Measurements from ENCODE around the gene KLK10. TPM values are rescaled to one million over a fixed set of nuclear protein-coding genes. Genes with fewer than 3 reads are reported as not detected.
A peak's percentile ranks its signal among the peaks of the same experiment; 100 is the strongest.
"Not testable (repeated sequence)": the region's sequence is repeated elsewhere in the genome, so short reads cannot be mapped to it uniquely, and the experiment has no call there.

The KLK10 gene
- total RNA-seq, 1 experiment from 2014 or later: 0.17 TPM

DNA sequence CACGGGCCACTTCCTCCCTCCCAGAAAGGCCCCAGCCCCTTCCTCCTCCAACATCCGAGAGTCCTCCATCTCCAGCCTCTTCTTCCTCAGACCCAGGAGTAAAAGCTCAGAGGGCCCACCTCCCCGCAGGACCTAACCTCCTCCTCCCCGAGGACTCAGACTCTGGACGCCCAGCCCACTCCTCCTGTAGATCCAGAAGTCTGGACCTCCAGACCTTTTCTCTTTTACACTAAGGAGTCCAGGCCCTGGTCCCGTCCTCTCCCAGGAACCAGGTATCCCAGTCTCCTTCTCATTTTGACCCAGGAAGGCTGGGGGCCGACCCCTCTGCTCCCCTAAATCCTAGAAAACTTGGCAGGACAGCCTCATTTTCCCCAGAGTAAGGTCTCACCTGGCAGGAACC is 16.2 kb downstream of the KLK10 start:
- no peak for DNase-seq (ENCODE audit: extremely low read depth, low read depth)

DNA sequence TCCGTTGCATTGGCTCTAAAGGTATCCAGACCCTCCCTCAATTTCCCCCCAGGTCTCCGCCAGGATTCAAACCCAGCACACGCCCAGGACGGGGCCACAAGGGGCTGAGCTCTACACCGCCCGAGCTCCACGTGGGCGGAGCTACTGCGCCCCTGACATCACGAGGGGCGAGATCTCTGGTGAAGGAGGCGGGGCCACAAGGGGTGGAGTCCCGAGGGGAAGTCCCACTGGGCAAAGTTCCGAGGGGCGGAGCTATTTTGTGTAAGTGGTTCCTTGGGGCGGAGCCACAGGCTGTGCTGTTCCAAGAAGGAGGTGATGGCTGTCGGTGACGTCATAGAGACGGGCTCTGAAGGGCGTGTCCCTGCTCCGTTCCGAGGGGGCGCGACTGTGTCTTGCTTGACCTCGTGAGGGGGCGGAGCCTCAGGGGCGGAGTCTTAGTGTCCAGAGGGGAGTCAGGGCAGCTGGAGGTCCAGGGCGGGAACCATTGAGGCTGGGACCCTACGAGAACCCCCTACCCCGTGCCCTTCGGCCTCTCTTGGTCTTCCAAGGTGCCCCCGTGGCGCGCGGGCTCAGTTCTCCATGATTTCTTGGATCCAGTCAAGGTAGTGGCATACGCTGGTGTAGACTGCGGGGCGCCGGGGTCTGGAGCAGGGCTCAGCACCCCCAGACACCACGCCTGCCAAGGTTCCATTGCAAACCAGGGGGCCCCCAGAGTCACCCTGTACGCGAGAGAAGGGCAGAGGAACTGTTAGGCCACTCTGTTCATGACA is 16.8 kb downstream of the KLK10 start:
- peak; percentile 76 for DNase-seq (ENCODE audit: extremely low read depth, low read depth)

DNA sequence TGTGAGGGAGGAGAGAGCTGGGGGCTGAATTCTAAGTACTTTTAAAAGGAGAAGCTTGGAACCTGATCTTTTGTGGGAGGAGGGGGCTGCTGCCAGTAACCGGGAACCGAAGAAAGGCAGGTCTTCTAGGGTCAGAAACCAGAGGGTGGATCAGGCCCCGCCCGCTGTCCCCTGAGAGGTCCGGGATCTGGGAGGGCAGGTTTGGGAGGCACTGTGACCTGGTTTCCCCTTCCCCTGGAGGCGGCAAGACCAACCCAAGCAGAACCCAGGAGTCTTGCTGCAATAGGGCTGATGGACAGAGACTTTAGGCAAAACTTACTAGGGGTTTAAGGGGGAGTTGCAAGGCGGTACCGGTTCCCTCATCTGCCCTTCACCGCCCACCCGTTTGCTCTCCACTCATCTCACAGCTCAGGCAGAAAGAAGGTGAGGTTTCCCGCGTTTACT is 17.4 kb downstream of the KLK10 start:
- no peak for DNase-seq (ENCODE audit: extremely low read depth, low read depth)

DNA sequence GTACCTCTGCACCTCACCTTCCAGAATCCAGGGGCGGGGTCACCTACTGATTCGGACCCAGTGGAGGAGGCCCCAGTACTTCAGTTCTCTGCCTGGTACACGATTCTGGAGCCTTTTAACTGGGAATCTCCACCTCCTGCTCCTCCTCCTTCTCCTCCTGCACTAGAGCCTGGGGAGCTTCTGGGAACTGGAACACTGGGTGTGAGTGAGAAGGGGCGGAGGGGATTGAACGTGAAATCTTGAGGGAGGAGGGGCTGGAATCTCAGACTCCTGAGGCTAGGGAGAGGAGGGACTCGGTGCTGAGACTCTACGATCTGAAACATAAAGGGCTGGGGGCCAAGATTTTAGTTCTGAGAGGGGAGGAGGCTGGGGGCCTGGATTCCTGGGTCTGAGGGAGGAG is 18.0 kb downstream of the KLK10 start, which contains the start of gene KLK8:
KLK8 (minus strand) TSS at position 90 of the 400 bp plus-strand sequence. CDS start 437 bp downstream, outside the sequence.
- no peak for DNase-seq (ENCODE audit: extremely low read depth, low read depth)

DNA sequence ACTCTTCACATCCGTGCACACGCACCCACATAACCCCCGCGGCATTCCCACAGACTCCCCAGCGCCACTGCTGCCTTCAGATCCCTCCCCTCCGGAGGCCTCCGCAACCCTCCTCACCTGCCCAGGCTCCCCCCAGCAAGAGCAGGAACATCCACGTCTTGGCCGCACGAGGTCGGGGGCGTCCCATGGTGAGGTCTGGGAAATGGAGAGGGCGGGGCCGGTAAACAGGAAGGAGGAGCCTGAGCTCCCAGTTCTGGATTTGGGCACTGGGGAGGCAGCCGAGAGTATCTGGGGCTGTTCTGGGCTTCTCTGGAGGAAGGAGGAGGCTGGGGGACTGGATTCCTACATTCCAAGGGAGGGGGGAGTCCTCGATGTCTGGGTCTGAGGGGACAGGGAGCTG is 18.5 kb downstream of the KLK10 start:
- no peak for DNase-seq (ENCODE audit: extremely low read depth, low read depth)

DNA sequence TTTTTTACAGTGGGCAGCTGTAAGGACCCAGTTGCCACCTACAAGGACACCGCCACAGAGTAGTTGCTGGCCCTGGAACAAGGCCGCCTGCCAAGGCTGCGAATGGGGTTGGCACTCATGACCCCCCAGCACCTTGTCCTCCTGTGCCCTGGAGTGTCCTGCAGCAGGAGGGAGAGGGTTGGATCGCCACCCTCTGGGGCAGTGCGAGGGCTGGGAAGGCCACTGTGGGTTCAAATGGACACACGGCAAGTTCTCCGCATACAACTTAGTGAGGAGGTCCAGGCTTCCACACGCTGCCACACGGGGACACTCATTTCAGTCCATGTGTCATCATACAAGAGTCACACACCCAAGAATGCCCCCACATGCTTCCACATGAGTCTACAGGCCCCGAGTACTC is 19.1 kb downstream of the KLK10 start:
- no peak for DNase-seq (ENCODE audit: extremely low read depth, low read depth)

DNA sequence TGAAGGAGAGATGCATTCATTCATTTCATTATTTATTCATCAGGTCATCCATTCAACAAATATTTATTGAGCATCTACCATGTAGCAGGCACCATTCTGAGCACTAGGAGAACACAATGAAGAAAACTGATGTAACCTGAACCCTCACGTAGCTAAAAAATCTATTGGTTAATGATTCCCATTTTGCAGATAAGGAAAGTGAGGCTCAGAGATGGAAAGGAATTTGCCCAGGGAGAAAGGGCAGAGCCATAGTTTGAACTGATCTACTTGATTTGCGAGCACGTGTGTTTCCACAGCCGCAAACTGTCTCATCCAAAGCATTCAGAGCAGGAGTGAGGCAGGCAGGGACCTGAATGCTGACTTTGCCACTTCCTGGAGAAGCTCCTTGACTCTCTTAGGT is 20.8 kb downstream of the KLK10 start:
- DNase-seq (ENCODE audit: extremely low read depth, low read depth): no peak

DNA sequence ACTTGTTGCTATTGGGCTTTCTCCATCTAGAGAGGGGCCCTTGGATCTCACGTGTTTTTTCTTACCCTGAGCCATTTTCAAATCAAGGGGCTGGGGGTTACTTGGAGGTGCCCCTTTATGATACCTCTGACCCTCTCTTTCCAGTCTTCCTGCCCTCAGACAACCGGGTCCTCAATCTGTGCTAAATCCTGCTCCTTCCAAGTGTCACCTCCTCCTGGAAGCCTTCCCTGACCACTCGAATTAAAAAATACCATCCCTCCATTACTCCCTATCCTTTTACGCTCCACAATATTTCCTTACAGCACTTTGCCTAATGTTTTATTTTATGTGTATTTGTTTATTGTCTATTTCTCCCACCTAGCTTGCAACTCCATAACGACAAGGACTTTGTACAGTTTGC is 21.4 kb downstream of the KLK10 start:
- no peak for DNase-seq (ENCODE audit: extremely low read depth, low read depth)

DNA sequence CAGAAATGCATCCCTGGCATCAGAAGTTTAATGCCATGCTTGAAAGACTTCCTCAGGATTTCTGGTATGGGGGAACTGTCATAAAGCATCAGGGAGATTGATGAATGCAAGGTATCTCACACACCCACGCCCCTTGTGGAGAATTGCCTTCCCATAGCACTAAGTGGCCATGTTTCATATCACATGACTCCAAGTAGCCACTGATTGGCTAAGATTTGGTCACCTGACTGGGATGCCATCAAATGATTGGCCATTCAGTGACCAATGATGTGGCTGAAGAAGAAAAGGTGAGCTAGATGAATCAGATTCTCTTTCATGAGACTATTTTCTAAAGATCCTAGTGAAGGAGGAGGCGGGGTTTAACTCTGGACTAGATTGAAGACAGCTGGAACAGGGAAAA is 25.4 kb downstream of the KLK10 start:
- DNase-seq (ENCODE audit: extremely low read depth, low read depth): no peak

DNA sequence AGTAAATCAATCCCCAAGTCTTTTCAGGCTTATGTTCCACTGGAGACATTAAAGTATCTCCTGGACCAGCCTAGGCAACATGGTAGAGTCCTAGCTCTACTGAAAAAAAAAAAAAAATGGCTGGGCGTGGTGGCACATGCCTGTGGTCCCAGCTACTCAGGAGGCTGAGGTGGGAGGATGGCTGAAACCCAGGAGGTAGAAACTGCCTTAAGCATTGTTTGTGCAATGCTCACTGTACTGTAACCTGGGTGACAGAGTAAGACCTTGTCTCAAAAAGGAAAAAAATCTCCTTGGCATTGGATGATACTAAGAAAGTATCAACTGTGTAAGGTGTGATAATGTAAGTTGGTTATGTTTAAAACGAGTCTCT is 26.9 kb downstream of the KLK10 start:
- no peak for DNase-seq (ENCODE audit: extremely low read depth, low read depth)

DNA sequence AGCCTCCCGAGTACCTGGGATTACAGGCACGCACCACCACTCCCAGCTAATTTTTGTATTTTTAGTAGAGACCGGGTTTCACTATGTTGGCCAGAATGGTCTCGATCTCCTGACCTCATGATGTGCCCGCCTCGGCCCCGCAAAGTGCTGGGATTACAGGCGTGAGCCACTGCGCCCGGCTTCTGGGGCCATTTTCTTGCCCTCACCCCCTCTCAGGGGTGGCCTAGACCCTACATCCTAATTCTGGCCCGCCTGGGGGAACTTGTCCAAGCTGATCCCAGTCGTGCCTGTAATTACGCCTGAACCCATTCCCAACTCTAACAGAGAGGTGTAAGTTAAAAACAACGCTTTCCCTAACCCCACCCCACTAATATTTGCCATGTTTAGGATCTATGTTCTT is 35.1 kb downstream of the KLK10 start:
- not testable (repeated sequence) for DNase-seq (ENCODE audit: extremely low read depth, low read depth)

DNA sequence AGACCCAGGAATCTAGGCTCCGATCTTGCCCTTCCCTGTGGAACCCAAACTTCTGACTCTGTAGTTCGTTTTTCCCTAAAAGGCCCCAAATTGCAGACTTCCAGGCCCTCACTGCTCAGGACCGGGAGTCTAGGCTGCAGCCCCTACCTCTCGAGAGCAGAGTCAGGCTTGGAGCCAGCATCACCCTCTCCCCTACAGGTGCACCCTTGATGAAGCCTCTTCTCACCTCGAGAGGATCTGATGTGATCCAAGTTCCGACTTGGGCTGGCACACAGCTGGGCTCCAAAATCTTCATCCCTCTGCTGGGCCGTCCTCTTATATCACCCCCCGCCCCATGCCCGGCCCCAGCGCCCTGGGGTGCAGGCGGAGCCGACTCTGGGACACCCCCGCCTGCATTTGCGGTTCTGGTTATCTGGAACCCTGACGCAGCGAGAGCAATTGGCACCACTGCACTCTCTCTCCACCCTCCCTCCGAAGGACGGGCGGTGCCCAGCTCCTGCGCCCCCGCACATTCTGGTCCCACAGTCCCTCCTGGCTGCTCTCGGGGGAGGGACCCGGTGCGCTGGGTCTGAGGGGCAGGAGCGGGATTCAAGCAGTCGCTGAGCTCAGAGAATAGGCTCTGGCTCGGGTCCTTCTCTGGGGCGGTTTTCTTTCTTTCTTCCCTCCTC is 35.8 kb downstream of the KLK10 start, which contains the start of gene KLK7:
KLK7 (minus strand) TSS at position 293 of the 668 bp plus-strand sequence. CDS start 1,518 bp downstream, outside the sequence.
- DNase-seq (ENCODE audit: extremely low read depth, low read depth): no peak

DNA sequence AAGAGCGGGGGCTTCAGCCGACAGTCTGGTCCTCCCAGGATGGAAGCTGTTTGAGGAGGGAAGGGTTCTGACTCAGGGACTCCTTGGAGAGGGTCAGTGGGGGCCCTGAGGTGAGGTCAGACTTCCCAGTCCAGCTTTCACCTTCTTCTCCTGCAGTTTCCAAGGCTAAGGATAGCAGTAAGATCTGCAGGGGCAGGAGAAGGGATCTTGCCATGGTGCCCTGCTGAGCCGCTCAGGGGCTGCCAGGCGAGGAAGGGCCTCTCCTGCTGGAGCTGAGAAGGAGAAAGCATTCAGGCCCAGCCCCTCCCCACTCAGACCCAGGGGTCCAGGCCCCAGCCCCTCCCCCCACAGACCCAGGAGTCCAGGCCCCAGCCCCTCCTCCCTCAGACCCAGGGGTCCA is 37.3 kb downstream of the KLK10 start:
- no peak for DNase-seq (ENCODE audit: extremely low read depth, low read depth)

DNA sequence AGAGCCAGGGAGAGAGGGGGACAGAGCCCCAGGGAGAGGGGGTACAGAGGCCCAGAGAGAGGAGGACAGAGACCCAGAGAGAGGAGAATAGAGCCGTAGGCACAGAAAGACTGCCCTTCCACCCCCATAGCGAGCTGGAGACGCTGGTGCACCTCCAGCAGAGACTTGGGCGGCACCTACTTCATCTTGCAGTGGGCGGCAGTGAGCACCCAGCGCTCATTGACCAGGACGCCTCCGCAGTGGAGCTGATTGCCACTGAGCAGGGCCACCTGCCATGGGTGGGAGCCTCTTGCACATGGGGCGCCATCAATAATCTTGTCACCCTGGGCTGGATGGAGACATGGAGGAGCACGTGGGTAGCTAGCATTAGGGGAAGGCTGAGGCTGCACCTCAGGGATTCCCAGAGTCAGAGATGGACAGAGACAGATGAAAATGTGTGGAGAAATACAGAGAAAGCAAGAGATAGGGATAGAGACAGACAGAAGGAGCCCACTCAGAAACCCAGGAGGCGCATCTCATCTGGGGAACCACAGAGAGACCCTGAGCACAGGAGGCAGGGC is 37.8 kb downstream of the KLK10 start:
- no peak for DNase-seq (ENCODE audit: extremely low read depth, low read depth)

DNA sequence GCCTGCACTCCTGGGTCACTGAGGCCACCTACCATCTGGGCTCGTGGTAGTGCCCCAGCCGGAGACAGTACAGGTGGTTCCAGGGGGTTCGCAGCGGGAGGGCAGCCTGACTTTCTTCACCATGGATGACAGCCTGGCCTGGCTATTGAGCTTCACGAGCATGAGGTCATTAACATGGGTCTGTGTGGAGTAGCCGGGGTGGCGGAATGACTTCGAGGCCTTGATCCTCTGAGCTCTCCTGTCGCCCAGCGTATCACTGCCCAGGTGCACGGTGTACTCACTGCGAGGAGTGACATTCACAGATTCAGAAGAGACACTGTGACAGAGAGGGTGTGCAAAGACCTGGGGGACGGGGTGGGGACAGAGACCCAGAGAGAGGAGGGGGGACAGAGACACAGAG is 39.3 kb downstream of the KLK10 start:
- no peak for DNase-seq (ENCODE audit: extremely low read depth, low read depth)

DNA sequence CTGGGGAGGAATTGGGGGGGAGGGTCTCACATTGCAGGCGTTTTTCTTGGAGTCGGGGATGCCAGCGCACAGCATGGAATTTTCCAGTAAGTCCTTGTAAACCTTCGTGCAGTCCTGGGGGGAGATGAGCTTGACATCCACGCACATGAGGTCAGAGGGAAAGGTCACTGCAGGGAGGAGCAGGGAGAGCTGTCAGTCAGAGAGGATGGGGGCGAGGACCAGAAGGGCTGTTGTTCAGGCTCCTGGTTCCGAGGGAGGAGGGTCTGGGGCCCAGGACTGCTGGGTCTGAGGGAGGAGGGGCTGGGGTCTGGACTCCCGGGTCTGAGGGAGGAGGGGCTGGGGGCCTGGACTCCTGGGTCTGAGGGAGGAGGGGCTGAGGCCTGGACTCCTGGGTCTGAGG is 39.8 kb downstream of the KLK10 start:
- DNase-seq (ENCODE audit: extremely low read depth, low read depth): no peak

DNA sequence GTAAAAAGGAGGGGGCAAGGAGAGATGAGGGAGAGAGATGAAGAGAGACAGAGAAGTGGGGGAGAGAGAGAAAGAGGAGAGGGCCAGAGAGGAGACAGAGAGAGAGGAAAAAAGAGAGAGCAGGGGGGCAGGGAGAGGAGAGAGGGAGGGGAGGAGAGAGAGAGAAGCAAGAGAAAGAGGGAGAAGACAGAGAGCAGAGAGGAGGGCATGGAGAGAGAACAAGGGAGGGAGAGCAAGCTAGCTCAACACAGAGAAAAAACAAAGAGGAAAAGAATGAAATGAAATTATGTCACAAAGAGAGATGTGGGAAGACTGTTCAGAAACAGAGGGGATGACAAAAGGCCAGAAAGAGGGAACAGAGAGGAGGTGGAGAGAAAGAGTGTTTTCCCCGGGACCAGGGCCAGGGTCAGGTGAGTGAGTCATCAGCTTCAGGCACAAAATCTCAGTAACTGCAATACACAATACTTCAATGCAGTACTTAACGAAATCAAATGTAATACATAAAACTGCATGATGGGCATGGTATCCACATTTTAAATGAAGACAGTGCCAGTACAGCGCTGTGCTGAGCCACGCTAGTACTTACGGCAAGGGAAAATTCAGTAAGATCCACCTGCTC is 40.6 kb downstream of the KLK10 start:
- DNase-seq (ENCODE audit: extremely low read depth, low read depth): no peak

DNA sequence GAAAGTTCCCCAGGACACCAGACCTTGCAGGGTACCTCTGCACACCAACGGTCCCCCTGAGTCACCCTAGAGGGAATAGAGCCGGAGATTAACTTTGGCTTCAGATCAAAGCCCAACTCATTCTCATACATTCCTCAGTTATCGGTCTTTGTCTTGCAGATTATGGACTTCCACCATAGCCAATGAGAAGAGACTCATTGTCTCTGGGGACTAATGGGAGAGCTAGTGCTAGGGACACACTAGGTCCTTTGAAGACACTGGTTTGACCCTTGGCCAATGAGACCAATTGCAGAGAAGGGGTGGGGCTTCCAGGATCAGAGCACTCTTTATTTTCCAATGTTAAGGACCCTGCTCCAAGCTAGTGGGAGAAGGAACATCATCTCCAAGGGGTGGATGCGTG is 41.9 kb downstream of the KLK10 start:
- no peak for DNase-seq (ENCODE audit: extremely low read depth, low read depth)

DNA sequence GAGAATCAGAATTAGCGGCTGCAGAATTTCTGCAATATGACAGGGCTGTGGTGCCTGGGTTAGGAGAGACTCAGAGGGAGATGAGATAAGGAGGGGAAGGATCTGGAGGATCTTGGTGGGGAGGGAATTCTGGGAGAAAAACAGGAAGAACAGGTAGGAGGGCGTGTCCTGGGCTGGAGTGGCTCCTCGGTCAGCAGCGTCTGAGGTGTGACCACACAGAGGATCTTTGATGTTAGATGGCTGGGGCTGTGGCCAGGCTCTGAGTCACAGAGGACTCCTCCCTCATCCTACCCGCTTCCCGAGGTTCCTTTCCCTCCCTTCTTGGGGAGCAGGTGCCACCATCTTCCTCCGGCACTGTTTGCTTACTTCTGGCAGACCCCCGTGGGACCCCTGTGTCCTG is 43.7 kb downstream of the KLK10 start:
- DNase-seq (ENCODE audit: extremely low read depth, low read depth): no peak

DNA sequence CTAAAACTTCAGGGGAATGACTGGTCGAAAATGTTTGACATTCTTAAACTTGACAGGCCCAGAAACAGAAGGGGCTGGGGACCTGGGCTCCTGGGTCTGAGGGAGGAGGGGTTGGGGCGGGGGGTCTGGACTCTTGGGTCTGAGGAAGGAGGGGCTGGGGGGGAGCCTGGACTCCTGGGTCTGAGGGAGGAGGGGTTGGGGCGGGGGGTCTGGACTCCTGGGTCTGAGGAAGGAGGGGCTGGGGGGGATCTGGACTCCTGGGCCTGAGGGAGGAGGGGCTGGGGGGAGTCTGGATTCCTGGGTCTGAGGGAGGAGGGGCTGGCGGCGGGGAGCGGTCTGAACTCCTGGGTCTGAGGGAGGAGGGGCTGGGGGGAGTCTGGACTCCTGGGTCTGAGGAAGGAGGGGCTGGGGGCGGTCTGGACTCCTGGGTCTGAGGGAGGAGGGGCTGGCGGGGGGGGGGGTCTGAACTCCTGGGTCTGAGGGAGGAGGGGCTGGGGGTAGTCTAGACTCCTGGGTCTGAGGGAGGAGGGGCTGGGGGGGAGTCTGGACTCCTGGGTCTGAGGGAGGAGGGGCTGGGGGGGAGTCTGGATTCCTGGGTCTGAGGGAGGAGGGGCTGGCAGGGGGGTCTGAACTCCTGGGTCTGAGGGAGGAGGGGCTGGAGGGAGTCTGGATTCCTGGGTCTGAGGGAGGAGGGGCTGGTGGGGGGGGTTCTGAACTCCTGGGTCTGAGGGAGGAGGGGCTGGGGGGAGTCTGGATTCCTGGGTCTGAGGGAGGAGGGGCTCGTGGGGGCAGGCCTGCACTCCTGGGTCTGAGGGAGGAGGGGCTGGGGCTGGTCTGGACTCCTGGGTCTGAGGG is 44.6 kb downstream of the KLK10 start:
- no peak for DNase-seq (ENCODE audit: extremely low read depth, low read depth)
